PC-3 (cell line): ENCODE data around the gene STAT4.

ENCODE experiments used
- CTCF ChIP-seq: fragments of 300-600 bp; sonication (generic); conservative IDR thresholded peaks from 2 replicates; pipeline ENCODE4 v1.5.1; 2017; ENCODE audit warnings: antibody characterized with exemption, low read depth, mild to moderate bottlenecking, low read length
- EZH2 ChIP-seq: fragments of 300-600 bp; sonication (generic); IDR thresholded peaks from one replicate; pipeline ENCODE4 v1.6.1; 2017; ENCODE audit warnings: antibody characterized with exemption, mild to moderate bottlenecking, low read length; ENCODE audit not compliant: unreplicated experiment

GRCh38 chr2:191063584-191063983 lies 87.2 kb downstream of the STAT4 start:
- no peak for TF ChIP-seq CTCF
- no peak for TF ChIP-seq EZH2
